COR-L47 (cell line): Measurements from ENCODE around the gene HSPA6.
"Not testable (repeated sequence)": the region's sequence is repeated elsewhere in the genome, so short reads cannot be mapped to it uniquely, and the experiment has no call there.

Source experiments
- DNase-seq: peaks from one replicate; lab custom pipeline; 2025; lab: John Stamatoyannopoulos, UW

The HSPA6 gene

GRCh38 chr1:161560960-161561715 is 36.8 kb downstream of the HSPA6 start:
- DNase-seq: not testable (repeated sequence)

DNA sequence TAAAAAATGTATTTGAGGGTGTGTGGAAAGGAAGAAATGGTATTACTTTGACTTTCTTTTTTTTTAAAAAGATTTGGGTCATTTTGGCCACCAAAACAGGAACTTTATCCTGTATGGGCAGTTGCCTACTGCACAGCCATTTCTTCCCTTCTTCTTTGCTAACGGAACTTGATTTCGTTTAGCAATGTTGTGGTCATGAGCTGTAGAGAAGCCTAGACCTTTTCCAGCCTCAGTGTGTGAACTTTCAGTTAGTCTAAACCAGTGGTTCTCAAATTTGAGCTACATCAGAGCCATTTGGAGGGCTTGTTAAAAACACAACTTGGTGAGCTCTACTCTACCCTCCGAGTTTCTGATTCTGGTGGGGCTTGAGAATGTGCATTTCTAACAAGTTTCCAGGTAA is 38.1 kb downstream of the HSPA6 start:
- DNase-seq: not testable (repeated sequence)

DNA sequence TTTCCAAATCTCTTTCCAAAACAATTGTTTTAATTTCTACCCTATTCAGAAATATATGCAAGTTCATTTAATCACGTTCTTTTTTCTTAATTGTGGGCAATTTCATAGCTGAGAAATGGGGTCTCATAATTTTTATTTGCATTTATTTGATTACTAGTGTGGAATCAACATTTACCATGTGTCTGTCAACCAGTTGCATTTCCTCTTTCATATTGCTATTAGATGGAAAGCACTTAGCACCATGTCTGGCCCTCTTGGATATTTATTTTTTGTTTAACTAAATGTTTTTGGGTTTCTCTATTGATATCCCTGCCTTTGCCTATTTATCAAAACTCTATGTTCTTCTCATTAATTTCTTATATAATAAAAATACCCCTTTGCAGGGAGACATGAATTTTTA is 39.2 kb downstream of the HSPA6 start:
- DNase-seq: not testable (repeated sequence)

GRCh38 chr1:161566602-161566960 is 42.2 kb downstream of the HSPA6 start:
- DNase-seq: not testable (repeated sequence)

DNA sequence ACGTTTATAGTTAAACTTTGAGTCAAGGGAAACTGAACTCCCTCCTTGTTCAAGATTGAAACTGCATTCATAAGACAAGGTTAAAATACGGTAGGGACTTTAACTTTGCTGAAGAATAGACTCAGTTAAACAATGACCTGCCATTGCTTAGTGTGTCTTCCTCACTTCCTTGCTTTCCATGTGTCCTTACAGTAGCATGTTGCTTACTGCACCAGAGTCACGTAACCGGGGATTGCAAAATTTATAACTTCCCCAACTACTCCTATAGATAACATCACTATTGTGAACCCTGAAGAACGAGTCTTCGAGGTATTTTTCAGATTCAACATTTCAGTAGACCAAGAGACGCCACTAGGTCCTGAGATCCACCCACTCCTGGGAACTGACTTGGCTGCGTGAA is 47.4 kb downstream of the HSPA6 start:
- DNase-seq: not testable (repeated sequence)
